ENCODE measurements around the gene NFATC3.
"Not testable (repeated sequence)": the region's sequence is repeated elsewhere in the genome, so short reads cannot be mapped to it uniquely, and the experiment has no call there.

Gene NFATC3

DNA sequence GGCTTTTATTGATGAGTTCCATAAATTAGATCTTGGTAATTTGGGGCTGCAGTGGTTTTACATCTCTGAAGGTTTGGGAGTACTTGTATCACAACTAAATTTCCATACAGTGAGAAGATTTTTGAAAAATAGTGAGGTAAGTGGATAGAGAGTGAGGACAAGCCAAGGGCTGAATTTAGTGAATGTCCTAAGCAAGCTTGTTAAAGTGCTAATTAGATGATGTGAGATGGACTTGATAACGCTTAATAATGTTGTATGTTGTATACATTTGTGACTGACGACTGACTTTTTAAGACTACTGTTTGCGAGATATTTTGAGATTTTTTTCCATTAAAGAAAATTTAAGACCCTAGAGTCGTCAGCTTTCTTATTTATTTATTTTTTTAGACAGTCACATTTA lies 3.9 kb downstream of the NFATC3 start:
- no peak overlapping the region for H3K4me3 ChIP-seq (replicated peaks; ENCODE audit: low read depth, low read length)
- DNase-seq (ENCODE audit: low read depth): no peak
- TF ChIP-seq, protein P1, sequence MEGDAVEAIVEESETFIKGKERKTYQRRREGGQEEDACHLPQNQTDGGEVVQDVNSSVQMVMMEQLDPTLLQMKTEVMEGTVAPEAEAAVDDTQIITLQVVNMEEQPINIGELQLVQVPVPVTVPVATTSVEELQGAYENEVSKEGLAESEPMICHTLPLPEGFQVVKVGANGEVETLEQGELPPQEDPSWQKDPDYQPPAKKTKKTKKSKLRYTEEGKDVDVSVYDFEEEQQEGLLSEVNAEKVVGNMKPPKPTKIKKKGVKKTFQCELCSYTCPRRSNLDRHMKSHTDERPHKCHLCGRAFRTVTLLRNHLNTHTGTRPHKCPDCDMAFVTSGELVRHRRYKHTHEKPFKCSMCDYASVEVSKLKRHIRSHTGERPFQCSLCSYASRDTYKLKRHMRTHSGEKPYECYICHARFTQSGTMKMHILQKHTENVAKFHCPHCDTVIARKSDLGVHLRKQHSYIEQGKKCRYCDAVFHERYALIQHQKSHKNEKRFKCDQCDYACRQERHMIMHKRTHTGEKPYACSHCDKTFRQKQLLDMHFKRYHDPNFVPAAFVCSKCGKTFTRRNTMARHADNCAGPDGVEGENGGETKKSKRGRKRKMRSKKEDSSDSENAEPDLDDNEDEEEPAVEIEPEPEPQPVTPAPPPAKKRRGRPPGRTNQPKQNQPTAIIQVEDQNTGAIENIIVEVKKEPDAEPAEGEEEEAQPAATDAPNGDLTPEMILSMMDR (IDR thresholded peaks at IDR 0.05; ENCODE audit: low read length, missing control alignments): no peak

DNA sequence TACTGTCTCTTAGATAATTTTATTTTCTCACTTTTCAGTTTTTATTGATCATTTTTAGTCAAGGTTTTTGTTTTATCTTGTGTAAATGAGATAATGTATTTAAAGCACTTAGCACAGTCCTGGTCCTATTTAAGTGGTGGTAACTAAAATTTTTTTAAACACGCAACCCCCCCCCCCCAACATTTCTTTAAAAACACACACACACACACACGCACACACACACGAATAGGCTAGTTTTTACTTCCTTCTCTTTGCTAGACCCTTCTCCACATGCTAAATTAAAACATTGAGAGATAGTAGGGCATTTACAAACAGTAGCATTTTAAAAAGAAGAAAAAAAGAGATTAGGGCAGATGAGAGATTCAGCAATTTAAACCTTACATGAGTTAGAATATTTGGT lies 5.0 kb downstream of the NFATC3 start:
- no peak overlapping the region for H3K4me3 ChIP-seq (replicated peaks; ENCODE audit: low read depth, low read length)
- DNase-seq (ENCODE audit: low read depth): no peak
- TF ChIP-seq, protein P1 (IDR thresholded peaks at IDR 0.05; ENCODE audit: low read length, missing control alignments): no peak

DNA sequence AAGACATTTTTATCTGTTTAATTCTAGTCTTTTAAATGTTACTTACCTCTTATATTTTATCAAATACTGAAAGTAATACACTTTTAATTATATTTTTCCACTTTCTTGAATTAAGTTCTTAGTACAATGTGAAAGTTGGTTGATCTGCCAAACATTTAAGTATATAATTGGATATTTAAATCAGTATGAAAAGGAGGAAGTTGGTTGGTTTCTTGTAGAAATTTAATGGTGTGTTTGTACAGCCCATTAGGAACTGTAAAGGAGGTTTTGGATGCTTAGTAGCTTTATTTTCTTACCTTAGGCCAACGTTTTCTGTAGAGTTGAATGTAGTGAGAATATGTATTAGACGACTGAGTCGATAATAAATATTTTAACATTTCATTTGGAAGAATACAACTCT lies 5.4 kb downstream of the NFATC3 start:
- no peak overlapping the region for H3K4me3 ChIP-seq (replicated peaks; ENCODE audit: low read depth, low read length)
- TF ChIP-seq, protein P1 (IDR thresholded peaks at IDR 0.05; ENCODE audit: low read length, missing control alignments): no peak
- DNase-seq (ENCODE audit: low read depth): no peak

DNA sequence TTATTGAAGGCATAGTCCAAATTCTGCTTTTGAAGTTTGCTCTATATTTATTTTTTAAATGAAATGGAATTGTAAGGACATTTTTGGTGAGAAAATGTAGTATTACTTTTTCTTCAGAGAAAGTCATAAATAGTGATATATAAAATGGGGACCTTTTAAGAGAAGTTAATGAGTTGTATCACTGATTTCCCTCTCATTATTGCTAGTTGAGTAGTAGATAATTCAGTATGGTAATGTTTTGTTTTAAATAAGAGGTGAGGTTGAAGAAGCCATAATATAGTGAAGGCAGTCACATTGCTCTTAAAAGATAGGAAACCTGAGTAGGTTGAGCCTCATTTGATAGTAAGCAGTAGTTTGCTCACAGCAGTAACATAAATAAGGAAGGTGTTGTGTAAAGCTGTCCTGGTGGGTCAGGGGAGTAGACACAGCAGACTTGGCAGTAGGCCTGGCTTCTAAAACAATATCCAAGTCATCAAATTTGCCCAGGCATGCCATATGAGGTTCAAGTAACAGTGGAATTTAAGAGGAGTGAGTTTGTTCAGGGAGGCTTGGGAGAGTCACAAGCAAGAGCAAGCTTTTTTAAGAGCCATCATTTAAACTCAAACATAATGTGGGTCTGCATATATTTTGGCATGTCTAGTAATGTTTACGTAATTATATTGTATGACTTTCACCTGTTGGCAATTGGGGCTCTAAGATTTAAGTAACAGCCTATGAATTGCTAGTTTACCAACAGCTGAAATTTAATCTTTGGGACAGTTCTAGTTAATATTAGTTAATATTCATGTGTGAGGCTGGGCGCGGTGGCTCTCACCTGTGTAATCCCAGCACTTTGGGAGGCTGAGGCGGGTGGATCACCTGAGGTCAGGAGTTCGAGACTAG lies 6.5 kb downstream of the NFATC3 start:
- TF ChIP-seq, protein P1 (IDR thresholded peaks at IDR 0.05; ENCODE audit: low read length, missing control alignments): no peak
- H3K4me3 ChIP-seq (replicated peaks; ENCODE audit: low read depth, low read length): no peak overlapping the region
- peak; percentile 78 for DNase-seq (ENCODE audit: low read depth)

DNA sequence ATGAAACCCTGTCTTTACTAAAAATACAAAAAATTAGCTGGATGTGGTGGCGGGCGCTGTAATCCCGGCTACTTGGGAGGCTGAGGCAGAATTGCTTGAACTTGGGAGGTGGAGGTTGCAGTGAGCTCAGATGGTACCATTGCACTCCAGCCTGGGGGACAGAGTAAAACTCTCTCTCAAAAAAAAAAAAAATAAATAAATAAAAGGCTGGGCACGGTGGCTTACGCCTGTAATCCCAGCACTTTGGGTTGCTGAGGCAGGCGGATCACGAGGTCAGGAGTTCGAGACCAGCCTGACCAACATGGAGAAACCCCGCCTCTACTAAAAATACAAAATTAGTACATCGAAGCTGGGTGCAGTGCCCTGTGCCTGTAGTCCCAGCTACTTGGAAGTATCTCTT lies 7.1 kb downstream of the NFATC3 start:
- H3K4me3 ChIP-seq (replicated peaks; ENCODE audit: low read depth, low read length): not testable (repeated sequence)

DNA sequence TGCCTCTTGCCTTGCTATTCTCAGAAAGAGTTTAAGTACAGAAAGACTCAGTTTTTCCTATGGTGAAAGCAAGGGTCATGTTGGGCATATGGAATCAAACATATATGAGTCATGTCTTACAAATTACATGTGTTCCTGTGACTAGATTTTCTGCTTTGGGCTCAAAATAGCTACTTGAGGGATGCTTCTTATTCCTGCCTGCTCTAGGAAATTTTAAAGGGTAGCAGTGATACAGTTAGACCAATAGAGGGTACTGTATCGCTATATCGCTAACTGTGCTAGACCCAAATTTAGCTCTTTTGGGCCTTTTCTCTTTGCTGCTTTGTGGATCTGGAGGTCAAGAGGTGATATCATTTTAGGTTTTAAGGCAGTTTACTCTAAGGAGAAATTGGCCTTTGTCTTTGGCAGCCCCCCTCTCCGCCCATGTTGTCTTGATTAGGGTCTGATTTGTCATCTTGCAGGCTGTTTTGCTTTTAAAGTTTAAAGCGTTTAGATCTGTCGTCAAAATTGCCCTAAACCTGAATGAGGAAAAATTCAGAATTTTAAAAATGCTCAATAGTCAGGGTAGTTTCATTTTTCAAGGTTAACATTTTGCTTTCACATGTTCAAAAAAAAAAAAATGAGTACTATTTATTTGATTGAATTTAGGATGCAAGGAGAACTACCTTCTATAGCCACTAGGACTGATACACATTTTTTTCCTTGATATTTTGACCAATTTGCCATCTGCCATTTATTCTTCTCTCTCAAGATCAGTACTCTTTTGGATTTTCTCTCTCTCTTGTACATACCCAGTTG lies 8.8 kb downstream of the NFATC3 start:
- TF ChIP-seq, protein P1 (IDR thresholded peaks at IDR 0.05; ENCODE audit: low read length, missing control alignments): peak; percentile 58
- no peak overlapping the region for H3K4me3 ChIP-seq (replicated peaks; ENCODE audit: low read depth, low read length)
- DNase-seq (ENCODE audit: low read depth): peak; percentile 54

More for the DNA sequence above, 7.1 kb downstream of the NFATC3 start:
- DNase-seq (ENCODE audit: low read depth): not testable (repeated sequence)

DNA sequence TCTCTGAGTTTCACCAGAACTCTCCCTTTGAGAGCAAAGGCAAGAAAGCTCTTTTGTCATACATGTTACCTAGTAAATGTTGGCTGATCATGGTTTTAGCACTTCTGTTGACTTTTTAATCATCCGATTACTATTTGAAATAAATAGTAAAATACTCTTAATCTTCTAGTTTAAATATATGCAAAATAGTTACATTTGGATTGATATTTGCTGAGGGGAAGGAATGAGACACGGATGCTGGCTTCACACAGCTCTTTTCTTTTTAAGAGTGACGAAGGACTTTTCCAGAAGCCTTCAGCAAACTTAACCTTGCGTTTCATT lies 9.4 kb downstream of the NFATC3 start:
- no peak overlapping the region for H3K4me3 ChIP-seq (replicated peaks; ENCODE audit: low read depth, low read length)
- TF ChIP-seq, protein P1 (IDR thresholded peaks at IDR 0.05; ENCODE audit: low read length, missing control alignments): no peak
- no peak for DNase-seq (ENCODE audit: low read depth)
